HPDE6-E6E7 (cell line): ENCODE data around the gene ASB10.

Experiments
- DNase-seq: peaks from one replicate; pipeline ENCODE4 v3.0.0; 2011; ENCODE audit warnings: missing footprints; ENCODE audit errors: extremely low spot score

The ASB10 gene

DNA sequence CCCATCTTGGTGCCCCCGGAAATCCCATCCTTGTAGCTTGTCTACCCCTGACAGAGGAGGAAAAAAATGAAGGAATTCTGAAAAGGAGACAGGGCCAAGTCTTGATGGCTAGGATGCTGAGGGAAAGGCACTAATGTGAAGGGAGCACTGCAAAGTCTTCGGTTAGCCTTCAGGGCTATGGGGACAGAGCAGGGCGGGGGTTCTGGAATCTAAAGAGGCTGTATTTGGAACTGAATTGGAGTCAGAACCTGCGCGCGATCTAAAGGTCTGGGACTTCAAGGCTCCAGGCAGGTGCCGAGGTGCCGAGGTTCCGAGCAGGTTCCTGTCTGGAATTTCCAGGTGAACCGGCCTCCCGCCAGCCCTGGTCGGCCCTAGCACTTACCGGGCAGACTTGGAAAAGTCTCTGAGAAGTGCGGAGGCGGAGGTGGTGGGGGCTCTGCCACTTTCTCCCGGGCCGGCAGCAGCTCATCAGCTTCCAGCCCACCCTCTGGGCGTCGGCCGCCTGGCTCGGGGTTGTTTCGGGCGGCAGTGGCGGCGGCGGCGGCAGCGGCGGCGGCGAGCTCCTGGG, 20.3 kb downstream of the ASB10 start:
- DNase-seq: no peak

GRCh38 chr7:151161757-151162156, 25.3 kb downstream of the ASB10 start:
- no peak for DNase-seq

DNA sequence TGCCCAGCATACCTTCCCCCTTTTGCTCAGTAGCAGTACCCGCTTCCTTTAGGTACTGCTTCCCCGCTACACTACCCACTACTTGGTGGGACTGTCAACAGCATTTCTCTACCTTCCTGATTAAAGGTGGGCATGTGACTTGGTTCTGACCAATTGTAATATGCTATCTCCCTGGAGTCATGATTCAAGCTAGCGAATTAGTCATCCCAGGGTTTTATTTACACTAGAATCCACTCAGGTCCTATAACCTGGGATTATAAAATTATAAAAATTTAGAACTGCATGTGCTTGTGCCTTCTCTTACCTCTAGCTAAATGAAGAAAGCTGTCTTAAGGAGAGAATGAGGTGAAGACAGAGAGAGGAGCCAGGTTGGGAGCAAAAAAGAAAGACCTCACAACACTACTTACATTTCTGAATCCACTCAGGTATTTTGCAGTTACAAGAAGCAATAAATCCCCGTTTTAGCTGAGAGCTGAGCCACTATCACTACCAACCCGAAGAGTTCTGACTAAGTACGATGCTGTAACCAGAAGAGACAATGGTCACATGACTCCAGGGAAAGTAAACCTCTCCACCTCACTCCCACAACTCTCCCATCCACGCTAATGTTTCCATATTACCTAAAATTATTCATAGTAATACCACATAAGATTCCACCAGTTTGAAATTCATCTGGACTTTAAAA, 29.3 kb downstream of the ASB10 start:
- DNase-seq: peak; percentile 64

DNA sequence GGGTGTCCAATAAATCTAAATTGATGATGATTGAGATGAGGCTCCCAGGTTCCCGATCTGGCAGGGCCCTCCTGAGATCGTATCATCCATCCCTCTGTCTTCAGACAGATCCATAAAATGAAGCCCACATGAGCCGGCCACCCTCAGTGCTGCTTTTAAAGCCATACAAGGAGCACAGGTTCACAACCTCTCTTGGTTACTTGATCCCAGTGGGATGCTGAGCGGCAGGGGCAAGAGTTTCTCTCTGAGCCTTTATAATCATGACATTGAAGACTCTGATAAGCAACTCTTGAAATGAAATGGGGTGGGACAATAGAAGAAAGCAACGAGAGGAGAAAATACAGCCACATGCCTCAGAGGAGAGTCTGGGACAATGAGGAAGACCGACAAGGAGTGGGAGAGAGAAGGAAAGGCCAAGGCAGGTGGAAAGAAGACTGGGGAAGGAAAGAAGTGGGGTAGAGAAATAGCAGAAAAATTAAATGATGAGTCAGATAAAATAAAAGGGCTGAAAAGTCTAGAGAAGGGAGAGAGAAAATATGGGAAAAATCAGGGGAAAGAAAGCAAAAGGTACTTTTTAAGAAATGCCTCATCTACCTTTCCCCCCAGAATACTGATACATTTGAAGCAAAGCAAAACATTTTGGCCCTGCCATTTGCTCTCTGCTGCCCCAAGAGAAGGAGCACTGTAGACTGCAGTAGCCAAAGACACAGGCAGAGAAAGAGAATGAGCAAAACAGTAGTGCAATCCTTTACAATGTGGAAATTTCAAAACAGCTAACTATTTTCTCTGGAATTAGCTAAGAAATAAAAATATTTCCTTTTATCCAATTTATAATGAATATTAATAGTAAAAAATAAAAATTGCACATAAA, 34.2 kb downstream of the ASB10 start:
- no peak for DNase-seq

DNA sequence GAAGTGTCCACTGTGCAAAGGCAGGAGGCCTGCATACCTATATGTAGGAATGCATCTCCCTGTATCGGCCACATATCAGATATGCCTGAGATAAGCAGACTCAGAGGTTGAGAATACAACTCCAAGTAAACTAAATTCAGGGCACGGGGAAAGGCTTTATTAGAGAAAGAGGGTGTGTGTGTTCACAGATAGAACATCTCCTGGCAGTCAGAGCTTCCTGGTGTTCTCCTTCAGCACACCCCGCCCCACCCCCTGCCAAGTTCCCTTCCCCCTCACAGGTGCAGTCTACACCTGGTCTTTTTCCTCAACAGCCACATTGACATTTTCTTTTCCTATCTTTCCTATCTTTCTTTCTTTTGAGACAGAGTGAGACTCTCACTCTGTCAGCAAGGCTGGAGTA, 36.7 kb downstream of the ASB10 start:
- no peak for DNase-seq

DNA sequence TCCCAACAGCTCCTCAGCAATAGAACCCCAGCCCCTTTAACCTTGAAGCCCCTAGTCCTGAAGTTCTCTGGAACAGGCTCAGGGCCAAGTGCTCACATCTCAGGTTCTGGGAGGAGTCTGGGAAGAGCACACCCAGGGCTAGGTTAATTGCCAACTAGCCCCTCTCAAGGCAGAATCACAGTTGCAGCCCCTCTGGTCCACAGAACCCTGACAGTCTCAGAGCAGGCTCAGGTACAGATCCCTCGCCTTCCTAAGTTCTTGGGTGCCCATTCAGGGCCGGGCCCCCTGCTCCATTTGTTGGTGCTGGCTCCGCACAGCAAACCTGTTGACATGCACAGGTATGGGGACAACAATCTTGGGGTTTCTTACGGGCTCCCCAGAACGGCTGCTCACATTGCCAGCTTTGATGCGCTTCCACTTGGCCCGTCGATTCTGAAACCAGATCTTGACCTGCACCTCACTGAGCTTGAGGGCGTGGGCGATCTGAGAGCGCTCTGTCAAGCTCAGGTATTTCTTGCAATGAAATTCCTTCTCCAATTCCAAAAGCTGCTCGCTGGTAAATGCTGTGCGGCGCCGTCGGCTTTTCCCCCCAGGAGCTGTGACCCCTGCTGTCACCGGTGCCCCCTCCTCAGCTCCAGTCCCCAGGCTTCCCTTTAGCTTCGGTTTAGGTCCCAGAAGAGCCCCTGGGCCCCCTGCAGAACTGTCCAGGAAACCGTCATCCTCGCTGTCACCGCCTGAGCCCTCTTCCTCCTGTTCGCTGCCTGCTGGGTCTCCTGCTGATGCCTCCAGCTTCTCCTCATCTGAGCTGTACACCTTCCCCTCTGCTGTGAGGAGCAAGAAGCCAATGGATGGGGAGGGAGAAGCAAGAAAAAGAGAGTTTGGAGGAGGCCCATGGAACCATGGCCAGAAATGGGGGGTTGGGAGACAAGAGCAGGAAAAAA, 38.5 kb downstream of the ASB10 start:
- DNase-seq: no peak

- no peak for DNase-seq
Observed at GRCh38 chr7:151146761-151147160, 40.3 kb downstream of the ASB10 start.

DNA sequence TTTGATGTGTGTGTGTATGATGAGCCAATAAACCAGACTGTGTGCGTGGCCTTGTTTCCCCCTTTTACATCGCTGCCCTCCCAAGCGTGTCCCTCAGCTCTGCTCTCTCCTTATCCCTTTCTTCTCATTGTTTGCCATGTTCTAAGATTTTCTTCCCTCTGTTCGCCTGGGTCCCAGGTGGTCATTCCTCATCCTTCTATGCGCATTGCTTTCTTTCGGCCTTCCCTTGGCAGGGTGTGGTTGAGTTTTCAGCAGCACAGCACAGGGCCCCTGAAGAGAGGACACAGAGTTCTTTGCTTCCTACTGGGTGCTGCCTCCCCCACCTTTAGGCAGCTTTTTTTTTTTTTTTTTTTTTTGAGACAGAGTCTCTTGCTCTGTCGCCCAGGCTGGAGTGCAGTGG, 42.7 kb downstream of the ASB10 start:
- no peak for DNase-seq

- no peak for DNase-seq
Observed at GRCh38 chr7:151143261-151144015, 43.6 kb downstream of the ASB10 start.

GRCh38 chr7:151142686-151143040, 44.4 kb downstream of the ASB10 start:
- no peak for DNase-seq

- DNase-seq: no peak
Observed at GRCh38 chr7:151141855-151142685, 45.0 kb downstream of the ASB10 start.

GRCh38 chr7:151141311-151141854, 45.7 kb downstream of the ASB10 start:
- DNase-seq: no peak

DNA sequence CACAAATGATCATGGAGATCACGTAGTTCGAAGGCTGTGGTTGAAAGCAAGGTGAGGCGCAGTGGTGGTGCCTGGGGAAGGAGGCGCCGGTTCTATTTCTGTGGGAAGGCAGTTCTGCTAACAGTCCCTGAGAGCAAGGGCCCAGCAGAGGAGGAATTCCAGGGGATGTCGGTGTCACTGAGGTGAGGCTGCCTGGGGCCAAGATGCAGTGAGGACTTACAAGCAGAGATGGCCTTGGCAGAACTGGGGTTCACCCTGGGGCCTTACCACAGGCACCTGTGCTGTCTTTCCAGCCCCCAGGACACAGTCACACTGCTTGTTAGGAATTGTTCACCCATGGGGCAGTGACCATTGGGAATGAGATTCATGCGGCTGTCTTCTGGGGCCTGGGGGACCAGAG, 46.2 kb downstream of the ASB10 start:
- DNase-seq: no peak

- DNase-seq: no peak
Observed at GRCh38 chr7:151139791-151140190, 47.3 kb downstream of the ASB10 start.

- no peak for DNase-seq
Observed at GRCh38 chr7:151139071-151139790, 47.8 kb downstream of the ASB10 start.

DNA sequence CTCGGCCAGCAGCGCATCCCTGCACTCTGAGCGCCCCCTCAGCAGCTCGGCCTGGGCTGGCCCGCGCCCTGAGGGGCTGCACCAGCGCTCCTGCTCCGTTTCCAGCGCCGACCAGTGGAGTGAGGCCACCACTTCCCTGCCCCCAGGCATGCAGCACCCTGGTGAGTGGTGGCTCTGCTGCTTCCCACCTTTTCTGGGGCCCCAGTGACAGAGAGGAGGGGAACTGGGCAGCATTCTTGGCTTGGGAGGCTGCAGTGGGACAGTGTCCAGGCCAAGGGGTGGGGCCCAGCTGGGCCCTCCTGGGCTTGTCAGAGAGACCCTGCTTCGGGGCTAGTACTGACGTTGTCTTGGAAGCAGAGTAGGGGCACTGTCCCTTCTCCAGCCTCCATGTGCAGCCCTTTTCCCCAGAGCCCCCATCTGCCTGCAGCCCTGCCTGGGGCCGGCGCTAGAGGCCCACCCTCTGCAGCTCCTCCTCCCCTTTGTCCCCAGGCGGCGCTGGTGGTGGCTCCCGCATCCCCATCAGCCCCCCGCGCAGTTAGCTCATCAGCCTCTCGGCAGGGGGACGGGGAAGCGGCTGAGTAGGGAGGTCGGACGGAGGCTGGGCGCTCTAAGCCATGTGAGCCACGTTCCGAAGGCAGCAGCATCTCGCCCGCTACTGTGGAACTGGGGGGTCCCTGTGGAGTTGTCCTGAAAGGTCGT, 48.7 kb downstream of the ASB10 start:
- no peak for DNase-seq

DNA sequence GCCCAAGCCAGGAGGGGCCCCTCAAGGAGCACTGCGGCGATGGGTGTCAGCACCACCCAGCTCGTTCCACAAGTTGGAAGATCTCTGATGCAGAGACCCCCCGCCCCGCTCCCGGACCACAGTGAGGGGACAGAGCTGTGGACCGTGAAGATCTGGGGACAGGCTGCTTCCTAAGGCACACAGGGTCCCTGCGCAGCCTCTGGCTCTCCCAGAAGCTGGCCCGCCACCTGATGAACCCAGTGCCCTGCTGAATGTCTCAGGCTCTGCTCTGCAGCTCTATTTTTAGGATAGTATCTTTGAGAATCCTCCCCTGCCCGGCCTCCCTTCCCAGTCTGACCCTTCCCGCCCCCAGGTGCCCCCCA, 49.3 kb downstream of the ASB10 start:
- DNase-seq: no peak

- DNase-seq: no peak
Observed at GRCh38 chr7:151137076-151137675, 49.9 kb downstream of the ASB10 start.
